NCI-H2196 (cell line): Measurements from ENCODE around the gene C1QTNF8.

Source experiments
- DNase-seq: peaks from one replicate; lab custom pipeline; 2025; ENCODE audit not compliant: unreplicated experiment; lab: John Stamatoyannopoulos, UW

Gene C1QTNF8, protein sequence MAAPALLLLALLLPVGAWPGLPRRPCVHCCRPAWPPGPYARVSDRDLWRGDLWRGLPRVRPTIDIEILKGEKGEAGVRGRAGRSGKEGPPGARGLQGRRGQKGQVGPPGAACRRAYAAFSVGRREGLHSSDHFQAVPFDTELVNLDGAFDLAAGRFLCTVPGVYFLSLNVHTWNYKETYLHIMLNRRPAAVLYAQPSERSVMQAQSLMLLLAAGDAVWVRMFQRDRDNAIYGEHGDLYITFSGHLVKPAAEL

DNA sequence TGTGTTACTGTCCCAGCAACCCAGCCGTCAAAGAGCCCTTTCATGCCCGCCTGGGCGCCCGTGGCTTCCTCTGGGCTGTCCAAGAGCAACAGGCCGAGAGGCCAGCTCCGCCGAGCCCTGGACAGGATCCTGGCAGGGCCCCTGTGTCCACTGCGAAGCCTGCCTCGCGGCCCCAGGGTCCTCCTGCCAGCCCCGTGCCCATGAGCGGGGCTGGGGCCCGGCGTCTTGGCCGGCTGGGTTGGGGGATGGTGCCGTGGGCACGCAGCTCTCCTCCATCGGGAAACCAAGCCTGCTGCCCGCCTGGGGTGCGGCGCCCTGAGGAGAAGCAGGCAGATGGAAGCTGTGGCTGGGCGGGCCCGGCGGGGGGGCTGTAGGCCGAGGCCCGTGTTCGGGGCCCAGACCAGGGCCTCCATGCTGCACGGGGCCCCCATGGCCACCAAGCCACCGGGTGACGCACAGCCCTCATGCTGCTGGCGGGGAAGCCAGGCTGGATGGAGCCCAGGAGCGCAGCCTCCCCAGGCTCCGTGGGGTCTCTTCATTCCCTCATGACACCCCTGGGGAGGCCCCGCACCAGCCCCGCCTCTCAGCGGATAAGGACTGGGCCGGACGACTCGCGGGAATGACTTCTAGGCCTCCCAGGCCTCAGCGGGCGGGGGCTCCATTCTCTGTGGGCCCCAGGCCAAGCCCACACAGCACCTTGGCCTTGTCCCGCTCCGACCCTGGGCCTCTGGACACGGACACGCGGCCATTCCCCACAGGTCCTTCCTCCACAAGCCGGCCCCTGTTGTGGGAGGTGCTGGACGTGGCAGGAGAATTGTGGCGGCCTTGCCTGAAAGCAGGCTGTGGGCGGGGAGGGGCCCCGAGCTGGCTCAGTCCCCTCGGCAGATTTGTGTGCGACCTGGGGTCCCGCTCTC, at the start of gene C1QTNF8:
TSS of gene C1QTNF8 (minus strand) at position 76 of the 914 bp plus-strand sequence. CDS start 1,322 bp downstream, outside the sequence.
- no peak for DNase-seq

DNA sequence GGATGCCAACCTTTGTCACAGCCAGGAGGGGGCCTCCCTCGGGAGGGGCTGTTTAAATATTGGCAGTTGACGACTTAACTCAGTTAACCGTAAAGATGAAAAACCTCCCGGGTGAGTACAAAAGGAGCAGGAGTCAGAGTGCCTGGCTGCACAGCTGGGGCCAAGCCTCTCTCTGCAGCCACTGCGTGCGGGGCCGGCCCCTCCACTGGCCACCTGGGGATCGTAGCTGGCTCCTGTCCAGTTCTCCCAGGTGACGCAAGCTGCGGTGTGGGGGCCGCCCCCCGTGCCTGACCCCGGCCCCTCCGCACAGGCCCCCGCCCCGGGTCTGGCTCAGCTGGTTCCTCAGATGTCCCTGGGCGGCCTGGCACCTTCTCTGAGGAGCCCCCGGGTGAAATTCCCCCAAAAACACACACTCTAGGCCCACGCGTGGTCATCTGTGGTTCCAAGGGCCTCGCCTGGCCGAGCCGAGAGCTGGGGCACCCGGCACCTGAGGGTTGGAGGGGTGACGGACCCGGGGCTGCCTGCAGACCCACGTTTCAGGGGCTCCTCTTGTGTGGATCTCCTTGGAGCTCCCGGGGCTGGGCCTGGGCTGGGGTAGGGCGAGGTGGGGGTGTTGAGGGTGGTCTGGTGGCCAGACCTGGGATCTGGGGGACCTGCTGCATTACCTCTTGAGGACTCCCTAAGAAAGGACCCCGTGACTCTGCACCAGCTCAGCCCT, 49.5 kb upstream of the C1QTNF8 start:
- DNase-seq = peak; percentile 14

DNA sequence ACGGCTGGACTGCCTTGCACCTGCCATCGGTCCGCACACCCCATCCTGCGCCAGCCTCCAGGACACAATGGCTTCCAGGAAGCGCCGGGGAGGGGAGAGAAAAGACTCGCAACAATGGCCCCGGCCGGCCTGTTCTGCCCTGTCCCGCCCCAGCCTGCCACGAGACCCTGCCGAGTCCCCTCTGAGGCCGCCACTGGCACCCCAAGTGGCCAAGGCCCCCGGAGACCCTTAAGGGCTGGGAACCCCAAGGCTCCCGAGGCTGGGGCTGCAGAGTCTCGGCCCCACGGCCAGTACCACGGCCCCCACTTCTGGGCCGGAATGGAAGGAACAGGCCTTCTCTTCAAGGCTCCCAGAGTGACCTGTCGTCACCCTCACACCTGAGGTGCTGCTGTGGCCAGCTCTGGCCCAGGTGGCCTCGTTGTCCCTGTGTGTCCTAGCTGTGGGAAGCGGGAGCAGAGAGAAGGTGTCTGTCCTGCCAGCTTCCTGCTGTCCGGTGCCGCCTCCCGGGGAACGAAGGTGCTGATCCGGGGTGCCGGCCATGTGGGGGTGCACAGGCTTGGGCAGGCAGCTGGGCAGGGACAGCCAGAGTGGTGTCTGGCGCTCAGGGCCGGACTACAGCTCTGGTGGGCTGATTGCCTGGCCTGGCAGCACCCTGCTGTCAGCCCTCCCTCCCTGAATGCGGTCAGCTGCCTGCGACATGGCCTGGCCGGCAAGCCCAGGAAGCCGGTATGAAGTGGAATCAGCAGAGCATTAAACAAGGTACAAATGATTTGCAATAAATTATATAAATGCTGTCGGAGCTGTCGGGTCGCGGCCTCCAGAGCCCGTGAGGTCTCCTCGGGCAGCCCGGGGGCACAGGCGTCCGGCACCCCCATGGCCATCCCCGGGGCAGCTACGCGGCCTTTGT, 48.7 kb upstream of the C1QTNF8 start:
- no peak for DNase-seq

DNA sequence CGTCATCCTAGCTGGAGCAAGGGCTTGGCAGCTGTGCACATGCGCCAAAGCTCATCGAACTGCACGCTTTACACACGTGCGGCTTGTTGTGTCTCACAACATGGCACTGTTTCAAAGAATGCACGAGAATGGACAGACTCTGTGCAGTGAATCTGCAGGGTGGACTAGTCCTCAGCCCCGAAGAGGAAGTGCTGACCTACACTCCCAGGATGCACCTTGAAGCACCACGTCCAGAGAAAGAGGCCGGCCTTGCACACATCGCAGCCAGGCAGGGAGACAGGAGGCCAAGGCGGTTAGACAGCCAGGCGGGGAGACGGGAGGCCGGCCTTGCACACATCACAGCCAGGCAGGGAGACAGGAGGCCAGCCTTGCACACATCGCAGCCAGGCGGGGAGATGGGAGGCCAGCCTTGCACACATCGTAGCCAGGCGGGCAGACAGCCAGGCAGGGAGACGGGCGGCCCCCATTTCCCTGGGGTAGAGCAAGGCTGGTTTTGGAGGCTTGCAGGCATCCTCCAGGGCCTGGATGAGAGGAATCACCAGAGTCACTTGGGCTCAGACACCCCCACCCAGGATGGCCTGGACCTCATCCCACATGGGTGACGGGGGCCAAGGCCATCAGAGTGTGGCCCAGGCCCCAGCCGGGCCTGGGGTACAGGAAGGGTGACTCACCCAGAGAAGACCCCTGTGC, 47.9 kb upstream of the C1QTNF8 start:
- DNase-seq = no peak

DNA sequence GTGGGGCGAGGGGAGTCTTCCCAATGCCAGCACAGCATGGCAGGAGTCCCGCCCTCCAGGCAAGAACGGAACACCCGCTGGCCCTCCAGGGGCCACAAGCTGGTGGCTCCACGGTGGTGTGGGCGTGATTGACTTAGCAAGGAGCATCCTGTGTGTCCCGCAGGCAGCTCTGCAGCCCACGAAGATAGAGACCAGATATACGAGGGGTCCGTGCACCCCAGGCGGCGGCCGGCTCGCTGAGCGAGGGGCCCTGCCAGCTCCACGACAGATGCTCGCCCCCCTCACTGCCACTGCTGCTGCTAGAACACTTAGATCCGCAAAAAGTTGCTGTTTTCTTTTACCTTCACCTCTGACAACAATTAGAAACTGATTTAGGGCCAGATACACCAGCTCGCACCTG, 46.9 kb upstream of the C1QTNF8 start:
- no peak for DNase-seq

DNA sequence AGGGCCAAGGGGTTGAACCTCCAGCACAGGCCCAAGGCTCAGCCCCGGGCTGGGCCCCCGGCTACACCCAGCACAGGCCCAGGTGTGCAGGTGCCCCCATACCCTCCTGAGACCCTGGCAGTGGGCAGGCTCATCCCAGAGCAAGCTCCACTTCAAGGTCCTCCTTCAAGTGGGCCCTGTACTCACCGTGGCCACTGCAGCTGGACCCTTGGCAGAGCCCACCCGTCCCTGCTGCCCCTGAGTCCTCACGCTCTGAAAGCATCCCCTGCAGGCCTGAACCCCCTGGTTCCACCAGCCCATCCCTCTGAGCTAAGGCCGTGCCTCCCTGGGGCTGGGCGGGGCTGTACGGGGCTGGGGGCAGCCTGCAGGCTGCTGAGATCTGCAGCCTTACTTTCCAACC, 45.7 kb upstream of the C1QTNF8 start:
- DNase-seq = no peak

DNA sequence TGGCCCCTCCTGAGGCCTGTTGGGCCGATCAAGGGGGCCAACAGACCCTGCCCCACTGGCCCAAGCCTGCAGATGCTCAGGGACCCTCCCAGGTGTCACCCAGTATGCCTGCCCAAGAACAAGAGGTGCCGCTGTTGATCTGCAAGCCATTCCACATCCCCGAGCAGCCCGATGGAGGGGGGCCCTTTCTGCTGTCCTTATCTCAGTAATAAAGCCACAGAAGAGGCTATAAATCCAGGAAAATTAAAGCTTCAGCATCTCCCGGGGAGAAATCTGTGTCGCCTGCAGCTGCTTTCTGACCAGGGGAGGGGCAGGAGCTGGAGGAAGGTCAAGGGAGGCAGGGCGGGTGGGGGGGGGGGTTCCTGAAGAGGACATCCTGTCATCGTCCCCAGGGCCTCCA, 45.1 kb upstream of the C1QTNF8 start:
- DNase-seq = no peak

DNA sequence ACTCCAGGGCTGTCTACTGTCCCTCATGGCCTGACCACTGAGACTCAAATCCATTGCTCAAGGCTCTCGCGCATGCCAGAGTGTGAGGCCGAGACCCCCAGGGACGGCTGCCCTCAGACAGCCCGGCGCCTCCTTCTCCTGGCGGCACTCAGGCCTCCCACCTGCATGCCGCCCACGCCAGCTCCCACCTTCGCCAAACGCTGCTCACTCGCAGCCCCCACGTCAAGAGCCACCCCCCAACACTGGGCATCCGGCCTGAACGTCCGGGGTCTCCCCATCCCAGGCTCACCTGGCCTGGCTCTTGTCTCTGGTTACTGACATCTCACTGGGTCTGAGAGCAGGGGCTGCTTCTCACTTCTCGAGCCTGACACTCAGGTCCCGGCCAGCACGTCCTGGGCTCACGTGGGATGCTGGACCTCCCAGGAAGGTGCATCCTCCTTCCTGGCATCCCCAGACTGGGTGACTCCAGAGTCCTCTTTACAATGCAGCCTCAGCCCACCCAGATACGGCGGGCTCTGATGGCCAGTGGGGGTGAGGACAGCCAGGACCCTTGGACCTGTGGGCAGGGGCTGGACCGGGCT, 44.6 kb upstream of the C1QTNF8 start:
- DNase-seq = no peak

DNA sequence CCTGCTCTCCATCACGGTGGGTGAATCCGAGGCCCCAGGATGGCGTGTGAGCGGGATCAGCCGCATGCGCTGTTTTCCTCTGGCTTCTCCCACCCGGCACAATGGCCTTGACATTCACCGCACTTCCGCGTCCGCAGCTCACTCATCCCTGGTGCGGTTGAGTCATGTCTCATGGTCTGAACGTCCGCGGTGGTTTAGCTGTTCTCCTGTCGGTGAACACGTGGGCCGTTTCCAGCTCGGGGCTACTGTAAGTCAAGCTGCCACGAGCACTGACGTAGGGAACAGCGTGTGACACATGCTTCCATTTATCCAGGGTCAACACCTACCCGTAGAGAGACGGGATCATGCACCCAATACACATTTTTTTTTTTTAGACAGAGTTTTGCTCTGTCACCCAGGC, 41.6 kb upstream of the C1QTNF8 start:
- DNase-seq = no peak

DNA sequence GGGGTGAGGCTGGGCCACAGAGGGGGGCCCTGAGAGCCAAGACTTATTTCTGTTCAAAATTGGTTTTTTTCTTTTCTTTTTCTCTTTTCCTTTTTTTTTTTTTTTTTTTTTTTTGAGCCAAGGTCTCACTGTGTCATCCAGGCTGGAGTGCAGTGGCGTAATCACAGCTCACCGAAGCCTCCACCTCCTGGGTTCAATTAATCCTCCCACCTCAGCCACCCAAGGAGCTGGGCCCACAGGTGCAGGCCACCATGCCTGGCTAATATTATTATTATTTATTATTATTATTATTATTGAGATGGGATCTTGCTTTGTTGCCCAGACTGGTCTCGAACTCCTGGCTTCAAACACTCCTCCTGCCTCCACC, 39.4 kb upstream of the C1QTNF8 start:
- DNase-seq = no peak

DNA sequence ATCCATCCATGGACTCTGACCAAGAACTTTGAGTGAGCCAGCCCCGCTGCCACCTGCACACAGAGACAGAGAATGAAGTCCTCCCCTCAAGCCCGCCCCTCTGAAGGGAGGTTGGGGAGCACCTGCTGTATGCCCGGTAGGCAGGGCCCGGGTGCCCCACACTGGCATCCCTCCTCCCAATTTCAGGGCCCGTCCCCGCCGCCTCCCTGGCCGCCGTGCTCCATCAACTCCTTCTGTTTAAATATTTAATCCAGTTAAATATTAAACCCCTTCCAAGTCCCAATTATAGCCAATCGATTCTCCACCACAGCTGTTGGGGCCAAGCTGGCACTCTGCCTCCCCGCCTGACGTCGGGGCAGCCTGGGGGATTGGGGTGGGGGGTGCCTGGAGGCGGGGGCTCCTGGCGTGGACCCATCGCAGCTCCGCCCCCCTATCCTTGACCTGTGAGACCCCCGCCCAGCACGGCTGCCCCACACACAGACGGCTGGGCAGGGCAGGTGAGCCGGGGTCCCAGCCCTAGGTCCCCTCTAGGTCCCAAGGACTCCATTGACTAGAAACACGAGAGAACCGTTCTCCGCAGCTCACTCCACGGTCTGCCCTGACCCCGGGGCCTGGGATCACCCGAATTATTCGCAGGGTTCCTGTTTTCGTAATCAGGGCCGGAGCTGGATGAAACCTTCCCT, 38.9 kb upstream of the C1QTNF8 start:
- no peak for DNase-seq

DNA sequence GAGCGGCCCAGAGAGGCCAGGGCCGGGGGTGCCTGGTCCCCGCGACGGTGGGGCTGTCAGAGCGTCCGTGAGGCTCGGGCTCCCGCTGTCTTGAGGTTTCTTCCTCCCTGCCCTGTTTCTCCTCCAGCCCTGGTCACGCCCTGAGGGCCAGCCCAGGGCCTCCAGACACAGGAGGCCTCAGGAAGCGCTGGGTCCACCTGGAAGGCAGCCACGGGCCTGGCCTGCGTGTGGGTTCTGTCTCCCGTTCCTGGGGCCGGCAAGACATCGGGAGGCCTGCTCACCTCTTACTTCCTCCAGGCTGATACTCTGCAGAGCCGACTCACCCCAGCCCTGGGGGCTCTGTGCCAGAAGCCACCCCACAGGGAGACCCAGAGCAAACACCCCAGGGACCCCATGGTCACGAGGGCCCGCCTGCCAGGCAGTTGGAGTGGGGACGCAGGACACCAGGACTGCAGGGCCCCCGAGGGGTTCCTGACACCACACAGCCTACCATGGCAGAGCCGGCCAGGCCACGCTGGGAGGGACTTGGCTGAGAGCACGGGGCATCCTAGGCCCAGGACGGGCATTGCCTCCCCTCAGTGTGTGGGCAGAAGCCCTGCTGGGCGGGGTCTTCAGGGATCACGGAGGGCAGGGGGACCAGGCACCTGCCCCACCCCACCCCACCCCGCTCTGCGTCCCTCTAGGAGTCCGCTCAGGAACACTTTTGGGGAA, 37.9 kb upstream of the C1QTNF8 start:
- DNase-seq = no peak

DNA sequence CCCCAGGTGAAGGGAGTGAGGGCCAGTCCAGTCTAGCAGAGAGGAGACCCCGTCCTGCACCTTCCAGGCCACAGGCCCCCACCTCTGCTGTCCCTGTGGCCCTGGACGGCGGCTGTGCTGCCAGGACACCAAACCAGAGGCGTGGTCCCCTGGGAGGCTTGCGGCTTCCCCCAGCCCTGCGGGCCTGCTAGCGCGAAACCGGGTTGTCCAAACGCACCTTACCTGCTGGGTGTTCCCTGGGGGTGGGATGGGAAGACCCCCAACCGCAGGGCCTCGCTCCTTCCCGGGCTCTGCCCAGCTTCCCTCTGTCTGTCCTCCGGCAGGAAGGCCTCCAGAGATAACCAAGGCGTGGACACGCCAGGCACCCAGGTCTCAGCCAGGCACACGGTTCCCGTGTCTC, 37.2 kb upstream of the C1QTNF8 start:
- no peak for DNase-seq

DNA sequence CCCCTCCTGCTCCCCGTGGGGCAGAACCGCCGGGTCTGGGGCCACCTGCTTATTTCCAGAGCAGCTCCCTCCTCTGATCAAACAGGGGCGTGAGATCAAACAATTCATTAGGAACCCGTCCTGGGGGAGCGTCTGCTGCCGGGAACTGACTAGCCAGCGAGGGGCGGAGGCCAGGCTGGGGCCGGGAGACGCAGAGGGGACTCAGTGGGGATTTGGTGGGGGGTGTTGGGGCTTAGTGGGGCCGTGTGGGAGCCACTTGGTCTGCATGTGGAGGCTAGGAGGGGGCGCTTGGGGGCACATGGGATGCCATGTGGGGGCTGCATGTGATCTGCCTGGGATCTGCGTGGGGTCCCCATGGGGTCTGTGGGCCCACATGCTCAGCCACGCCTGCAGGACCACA, 36.4 kb upstream of the C1QTNF8 start:
- no peak for DNase-seq

DNA sequence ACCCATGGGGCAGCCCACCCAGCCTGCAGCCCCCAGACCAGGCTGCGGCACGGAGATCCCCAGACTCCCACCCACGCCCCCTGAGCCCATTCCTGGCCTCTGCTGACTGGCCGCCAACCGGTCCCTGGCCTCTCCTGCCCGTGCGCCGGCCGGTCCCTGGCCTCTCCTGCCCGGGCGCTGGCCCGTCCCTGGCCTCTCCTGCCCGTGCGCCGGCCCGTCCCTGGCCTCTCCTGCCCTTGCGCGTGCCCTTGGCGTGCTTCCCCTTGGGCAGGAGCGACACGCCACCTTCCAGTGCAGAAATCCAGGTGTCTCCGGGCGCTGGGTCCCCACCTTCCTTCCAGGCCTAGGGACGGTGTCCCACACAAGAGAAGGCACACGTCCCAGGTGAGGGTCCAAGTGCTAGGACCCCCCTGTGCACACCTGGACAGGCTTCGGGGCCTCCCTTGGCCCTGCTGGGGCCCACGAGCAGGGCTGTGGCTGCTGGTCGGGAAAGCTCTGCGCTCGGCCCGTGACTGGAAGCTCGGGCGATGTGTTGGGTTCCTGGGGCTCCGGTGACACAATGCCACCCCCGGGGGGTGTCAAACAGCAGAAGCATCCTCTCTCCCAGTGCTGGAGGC, 35.4 kb upstream of the C1QTNF8 start:
- DNase-seq = no peak

DNA sequence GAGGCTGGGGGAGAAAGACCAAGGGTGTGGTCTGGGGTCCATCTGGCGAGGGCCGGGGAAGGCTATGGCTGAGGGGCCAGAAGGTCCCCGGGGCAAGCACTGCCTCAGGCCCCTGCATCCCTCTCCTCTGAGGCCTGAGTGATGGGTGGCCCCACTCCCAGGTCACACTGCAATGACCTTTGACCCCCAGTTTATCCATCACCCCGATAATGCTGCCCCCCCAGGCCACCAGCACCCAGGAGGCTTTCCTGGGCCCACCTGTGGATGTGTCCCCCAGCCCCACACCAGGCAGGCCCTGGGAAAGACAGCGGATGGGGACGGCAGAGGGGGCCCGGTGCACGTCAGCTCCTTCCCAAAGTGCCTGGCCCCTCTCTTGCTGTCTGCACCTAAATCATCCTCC, 34.3 kb upstream of the C1QTNF8 start:
- DNase-seq = no peak

DNA sequence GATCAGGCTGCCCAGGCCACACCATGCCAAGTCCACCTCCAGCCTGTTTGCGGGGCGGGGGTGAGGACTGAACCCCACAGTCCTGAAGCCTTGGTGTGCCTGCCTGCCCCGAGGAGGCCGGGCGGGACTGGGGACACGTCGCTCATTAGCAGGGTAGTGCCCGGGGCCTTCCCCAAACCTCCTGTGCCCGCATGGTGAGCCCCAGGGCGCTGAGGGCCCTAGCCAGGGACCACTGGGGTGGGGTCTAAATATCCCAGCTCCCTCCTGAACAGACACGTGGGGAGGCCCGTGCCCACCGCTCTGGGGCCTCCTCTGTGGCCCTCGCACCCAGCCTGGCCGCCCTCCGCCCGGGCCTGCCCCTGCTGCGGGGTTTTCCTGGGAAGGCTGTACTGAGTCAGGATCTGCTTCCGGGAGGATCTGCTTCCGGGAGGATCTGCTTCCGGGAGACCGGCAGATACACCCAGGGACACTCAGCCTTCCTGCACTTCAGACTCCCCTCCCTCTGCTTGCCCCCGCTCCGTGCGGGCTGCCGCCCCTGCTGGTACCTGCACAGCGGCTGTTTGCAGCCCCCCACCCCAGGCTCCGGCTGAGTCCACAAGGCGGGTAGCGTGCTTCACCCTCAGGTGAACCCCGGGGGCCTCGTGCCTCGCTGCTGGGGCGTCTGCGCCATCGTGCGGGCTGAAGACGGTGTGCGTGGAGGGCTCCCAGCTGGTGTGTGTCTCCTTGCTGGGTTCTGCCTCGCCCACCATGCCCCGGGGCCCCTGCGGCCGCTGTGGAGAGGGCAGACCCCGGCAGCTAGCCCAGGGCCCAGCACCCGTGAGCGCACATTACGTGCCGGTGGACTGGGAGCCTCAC, 33.3 kb upstream of the C1QTNF8 start:
- no peak for DNase-seq
